GM12872 (cell line): ENCODE data around the gene KLRB1.

Experiments
- CTCF ChIP-seq: IDR thresholded peaks from 3 replicates; pipeline ENCODE4 v1.5.1; 2011; ENCODE audit warnings: low read depth, mild to moderate bottlenecking, low read length, moderate library complexity; ENCODE audit not compliant: insufficient read depth

The KLRB1 gene

GRCh38 chr12:9646794-9647781, 39.4 kb upstream of the KLRB1 start:
- TF ChIP-seq CTCF, result no peak

- TF ChIP-seq CTCF, result no peak
Measured at GRCh38 chr12:9643266-9643660, 35.5 kb upstream of the KLRB1 start.

GRCh38 chr12:9642606-9643265, 35.0 kb upstream of the KLRB1 start:
- TF ChIP-seq CTCF, result no peak

- TF ChIP-seq CTCF, result no peak
Measured at GRCh38 chr12:9640024-9640423, 32.3 kb upstream of the KLRB1 start.

- no peak for TF ChIP-seq CTCF
Measured at GRCh38 chr12:9636851-9637206, 29.1 kb upstream of the KLRB1 start.

GRCh38 chr12:9636150-9636850, 28.6 kb upstream of the KLRB1 start:
- no peak for TF ChIP-seq CTCF

- no peak for TF ChIP-seq CTCF
Measured at GRCh38 chr12:9634969-9635754, 27.4 kb upstream of the KLRB1 start.
